ENCODE results near the gene EMILIN2.

- TF ChIP-seq CTCF (IDR thresholded peaks at IDR 0.05), result no peak
- TF ChIP-seq POLR2A (IDR thresholded peaks at IDR 0.05), result no peak
Measured at GRCh38 chr18:2907550-2908135, 60.8 kb downstream of the EMILIN2 start.

Measured in prostate gland (tissue), 2 donors.